Neuronal stem cell (in vitro differentiated cells): ENCODE measurements around the gene YWHAH.

ENCODE experiments used
- DNase-seq: peaks from one replicate; pipeline ENCODE4 v3.0.0-alpha.2; 2013; ENCODE audit warnings: low spot score
- H2AFZ ChIP-seq: one replicate; pipeline ENCODE4 v1.6.1; 2013; ENCODE audit warnings: mild to moderate bottlenecking, low read length, inconsistent platforms
- H2AK5ac ChIP-seq: 2 replicates; pipeline ENCODE4 v1.6.1; 2013; ENCODE audit warnings: low read depth, mild to moderate bottlenecking, inconsistent platforms, low read length, moderate library complexity, mixed read lengths
- H2BK120ac ChIP-seq: 2 replicates; pipeline ENCODE4 v1.6.1; 2013; ENCODE audit warnings: low read depth, mild to moderate bottlenecking, inconsistent platforms, low read length, moderate library complexity, mixed read lengths
- H2BK12ac ChIP-seq: one replicate; pipeline ENCODE4 v1.6.1; 2013; ENCODE audit warnings: low read length, inconsistent platforms
- H2BK15ac ChIP-seq: 2 replicates; pipeline ENCODE4 v1.6.1; 2013; ENCODE audit warnings: mild to moderate bottlenecking, low read length, inconsistent platforms, mixed read lengths
- H2BK5ac ChIP-seq: one replicate; pipeline ENCODE4 v1.6.1; 2013; ENCODE audit warnings: inconsistent platforms, mild to moderate bottlenecking, low read length, moderate library complexity
- H3K14ac ChIP-seq: one replicate; pipeline ENCODE4 v1.6.1; 2013; ENCODE audit warnings: low read length, inconsistent platforms
- H3K18ac ChIP-seq: 2 replicates; pipeline ENCODE4 v1.6.1; 2013; ENCODE audit warnings: low read length, inconsistent platforms
- H3K23ac ChIP-seq: 2 replicates; pipeline ENCODE4 v1.6.1; 2013; ENCODE audit warnings: low read depth, mild to moderate bottlenecking, mixed read lengths, low read length, inconsistent platforms; ENCODE audit not compliant: poor library complexity
- H3K27ac ChIP-seq: replicated peaks from 3 replicates; pipeline ENCODE4 v1.5.1; 2013; ENCODE audit warnings: low read length, inconsistent platforms
- H3K27me3 ChIP-seq, 3 experiments: 2 replicates each; pipeline ENCODE4 v1.6.1; 2013; ENCODE audit warnings: low read length in 3 of 3, mild to moderate bottlenecking in 2 of 3, inconsistent platforms in 1 of 3, low read depth in 1 of 3, mixed read lengths in 1 of 3, moderate library complexity in 1 of 3; ENCODE audit not compliant: control insufficient read depth in 3 of 3, insufficient read depth in 3 of 3
- H3K36me3 ChIP-seq, 2 donors: replicated peaks in 1 of 2; 2 replicates each; pipeline ENCODE4 v1.6.1; 2013; ENCODE audit warnings: low read length in 2 of 2; ENCODE audit not compliant: control insufficient read depth in 2 of 2, insufficient read depth in 2 of 2
- H3K4ac ChIP-seq: 2 replicates; pipeline ENCODE4 v1.6.1; 2013; ENCODE audit warnings: inconsistent platforms, mild to moderate bottlenecking, low read length, moderate library complexity
- H3K4me1 ChIP-seq, 2 donors: 1 replicate in 1 of 2; 2 replicates in 1 of 2; pipeline ENCODE4 v1.6.1; 2013; ENCODE audit warnings: low read length in 2 of 2, low read depth in 1 of 2; ENCODE audit not compliant: control insufficient read depth in 2 of 2, insufficient read depth in 1 of 2
- H3K4me2 ChIP-seq: one replicate; pipeline ENCODE4 v1.6.1; 2013; ENCODE audit warnings: mild to moderate bottlenecking, low read length, inconsistent platforms; ENCODE audit not compliant: insufficient read depth, poor library complexity, severe bottlenecking
- H3K4me3 ChIP-seq, 2 donors: 2 replicates each; pipeline ENCODE4 v1.5.1; 2013; ENCODE audit warnings: low read length in 2 of 2, mild to moderate bottlenecking in 2 of 2, inconsistent platforms in 1 of 2, moderate library complexity in 1 of 2
- H3K79me1 ChIP-seq: one replicate; pipeline ENCODE4 v1.6.1; 2013; ENCODE audit warnings: low read depth, mild to moderate bottlenecking, inconsistent platforms, low read length, moderate library complexity
- H3K9ac ChIP-seq: one replicate; pipeline ENCODE4 v1.6.1; 2013; ENCODE audit warnings: mild to moderate bottlenecking, low read depth, low read length, inconsistent platforms; ENCODE audit not compliant: poor library complexity
- H3K9me3 ChIP-seq, 2 donors: replicated peaks in 1 of 2; 2 replicates each; pipeline versions ENCODE3 to v1.6.1; 2013; ENCODE audit warnings: low read length in 2 of 2, mild to moderate bottlenecking in 2 of 2, inconsistent platforms in 1 of 2, low read depth in 1 of 2, mixed read lengths in 1 of 2, moderate library complexity in 1 of 2; ENCODE audit not compliant: control insufficient read depth in 2 of 2, insufficient read depth in 1 of 2
- H4K8ac ChIP-seq: one replicate; pipeline ENCODE4 v1.6.1; 2013; ENCODE audit warnings: low read depth, mild to moderate bottlenecking, inconsistent platforms, low read length, moderate library complexity
- H4K91ac ChIP-seq: one replicate; pipeline ENCODE4 v1.6.1; 2013; ENCODE audit warnings: low read length, low read depth, mild to moderate bottlenecking, inconsistent platforms; ENCODE audit not compliant: poor library complexity
- WGBS, 2 donors: extraction: QIAGEN DNeasy Blood & Tissue Kit; methylation state at CpG; one replicate each; pipeline ENCODE4 v1.1.7; 2013; ENCODE audit warnings: missing lambda C conversion rate in 2 of 2, mixed read lengths in 1 of 2; ENCODE audit not compliant: insufficient read length in 2 of 2, insufficient replicate concordance in 1 of 2; ENCODE audit errors: extremely low coverage in 2 of 2; 5-methylcytosine and 5-hydroxymethylcytosine counted together

Gene YWHAH

GRCh38 chr22:31945971-31946680, 1.8 kb downstream of the YWHAH start:
- no peak for DNase-seq
- H3K27ac ChIP-seq, result no peak overlapping the region
- H3K9me3 ChIP-seq, result no peaks in the 10 kb centered on the region
- peak overlapping the region; percentile 7 to 96 for H3K4me3 ChIP-seq
- no peak overlapping the region for H3K18ac ChIP-seq
- H4K91ac ChIP-seq, result no peak overlapping the region
- no peak overlapping the region for H3K14ac ChIP-seq
- 100% methylated on average over 1 of the region's 8 CpGs for WGBS, 2 donors
- no peak overlapping the region for H3K23ac ChIP-seq
- peak overlapping the region; percentile 75 for H3K4me2 ChIP-seq
- no peak overlapping the region for H2BK5ac ChIP-seq
- H4K8ac ChIP-seq, result no peak overlapping the region
- H3K4ac ChIP-seq, result no peak overlapping the region
- no peak overlapping the region for H2AFZ ChIP-seq
- H2BK12ac ChIP-seq, result no peak overlapping the region
- H2BK15ac ChIP-seq, result no peak overlapping the region
- no peak overlapping the region for H2BK120ac ChIP-seq
- H3K36me3 ChIP-seq, result peaks cover 9 to 61% of the 10 kb centered on the region in 2 donors
- H3K4me1 ChIP-seq, result peaks cover 6 to 13% of the 10 kb centered on the region in 2 donors
- no peak overlapping the region for H2AK5ac ChIP-seq
- H3K79me1 ChIP-seq, result peaks cover 2% of the 10 kb centered on the region
- H3K9ac ChIP-seq, result no peak overlapping the region
- H3K27me3 ChIP-seq, result no peaks in the 10 kb centered on the region

- no peak overlapping the region for H3K4me2 ChIP-seq
- H3K23ac ChIP-seq, result no peak overlapping the region
- H2BK120ac ChIP-seq, result no peak overlapping the region
- H3K14ac ChIP-seq, result no peak overlapping the region
- no peak overlapping the region for H3K4me3 ChIP-seq
- H3K27ac ChIP-seq, result no peak overlapping the region
- no CpG with 5 or more reads among the region's 2 CpGs for WGBS, 2 donors
- H3K9ac ChIP-seq, result no peak overlapping the region
- no peak overlapping the region for H2BK5ac ChIP-seq
- no peak for DNase-seq
- H3K79me1 ChIP-seq, result peaks cover 2% of the 10 kb centered on the region
- H2AK5ac ChIP-seq, result no peak overlapping the region
- H2AFZ ChIP-seq, result no peak overlapping the region
- no peak overlapping the region for H4K8ac ChIP-seq
- no peak overlapping the region for H3K18ac ChIP-seq
- H2BK15ac ChIP-seq, result no peak overlapping the region
- peaks cover 9 to 72% of the 10 kb centered on the region in 2 donors for H3K36me3 ChIP-seq
- no peaks in the 10 kb centered on the region for H3K27me3 ChIP-seq
- H3K4me1 ChIP-seq, result peaks cover 6 to 13% of the 10 kb centered on the region in 2 donors
- H3K9me3 ChIP-seq, result no peaks in the 10 kb centered on the region
- no peak overlapping the region for H3K4ac ChIP-seq
- no peak overlapping the region for H4K91ac ChIP-seq
- no peak overlapping the region for H2BK12ac ChIP-seq
Measured at GRCh38 chr22:31947296-31947695, 3.0 kb downstream of the YWHAH start.

- Histone ChIP-seq H3K23ac (no peak overlapping the region), H2BK120ac (no peak overlapping the region), H3K79me1 (peaks cover 2% of the 10 kb centered on the region), H3K4me3 (no peak overlapping the region), H3K14ac (no peak overlapping the region), H3K9me3 (no peaks in the 10 kb centered on the region), H3K27me3 (no peaks in the 10 kb centered on the region), H3K27ac (no peak overlapping the region), H2AFZ (no peak overlapping the region), H3K4ac (no peak overlapping the region), H2AK5ac (no peak overlapping the region), H4K8ac (no peak overlapping the region), H3K4me1 (peaks cover 6 to 13% of the 10 kb centered on the region in 2 donors), H3K9ac (no peak overlapping the region), H2BK12ac (no peak overlapping the region), H2BK15ac (no peak overlapping the region), H4K91ac (no peak overlapping the region), H2BK5ac (no peak overlapping the region), H3K36me3 (peaks cover 9 to 79% of the 10 kb centered on the region in 2 donors), H3K4me2 (no peak overlapping the region), H3K18ac (no peak overlapping the region)
- whole genome bisulfite sequencing, 2 donors, result no CpG with 5 or more reads among the region's 8 CpGs
- no peak for DNase-seq
Measured at GRCh38 chr22:31948002-31948401, 3.7 kb downstream of the YWHAH start.

- no CpG with 5 or more reads among the region's 4 CpGs for WGBS, 2 donors
- DNase-seq, result no peak
- Histone ChIP-seq H3K4me1 (peaks cover 2 to 8% of the 10 kb centered on the region in 2 donors), H3K23ac (no peak overlapping the region), H2BK15ac (no peak overlapping the region), H4K8ac (no peak overlapping the region), H3K14ac (no peak overlapping the region), H3K27ac (no peak overlapping the region), H3K9me3 (no peaks in the 10 kb centered on the region), H4K91ac (no peak overlapping the region), H2BK120ac (no peak overlapping the region), H3K4me2 (no peak overlapping the region), H3K18ac (no peak overlapping the region), H2AK5ac (no peak overlapping the region), H3K27me3 (no peaks in the 10 kb centered on the region), H3K9ac (no peak overlapping the region), H3K4ac (no peak overlapping the region), H2AFZ (no peak overlapping the region), H3K36me3 (peaks cover 11 to 100% of the 10 kb centered on the region in 2 donors), H2BK12ac (no peak overlapping the region), H3K79me1 (peaks cover 2% of the 10 kb centered on the region), H3K4me3 (no peak overlapping the region), H2BK5ac (no peak overlapping the region)
Measured at GRCh38 chr22:31950226-31950625, 5.9 kb downstream of the YWHAH start.
